K562 (cell line): ENCODE measurements around the gene ASCC3. TPM values are rescaled to one million over a fixed set of nuclear protein-coding genes. Genes with fewer than 3 reads are reported as not detected.

ENCODE experiments used
- CBFB ChIP-seq: sonication (generic); formaldehyde crosslinking; IDR thresholded peaks from 2 replicates; pipeline ENCODE4 v1.4.0; 2020; ENCODE audit warnings: mild to moderate bottlenecking, missing genetic modification reagents
- CCNT2 ChIP-seq: IDR thresholded peaks from 2 replicates; pipeline ENCODE4 v1.6.1; 2011; ENCODE audit warnings: borderline replicate concordance, low read depth, mild to moderate bottlenecking, moderate library complexity, mixed read lengths, low read length; ENCODE audit not compliant: insufficient read length; ENCODE audit errors: extremely low read depth
- EGR1 ChIP-seq: fragments of 450-650 bp; conservative IDR thresholded peaks from 2 replicates; pipeline ENCODE4 v1.6.1; 2017; ENCODE audit warnings: mild to moderate bottlenecking
- MCM5 ChIP-seq: fragments of 450-650 bp; IDR thresholded peaks from 2 replicates; pipeline ENCODE4 v1.6.1; 2016; ENCODE audit warnings: low read depth
- TEAD1 ChIP-seq, 2 experiments: fragments of 450-650 bp in 1 of 2; sonication (generic) in 1 of 2; formaldehyde crosslinking; IDR thresholded peaks; 2 replicates each; pipeline versions ENCODE4 v1.4.0 to v1.8.0; 2020 to 2022; ENCODE audit warnings: mild to moderate bottlenecking in 2 of 2, missing genetic modification reagents in 1 of 2
- ZNF324 ChIP-seq: fragments of 250-450 bp; sonication (Bioruptor Pico); IDR thresholded peaks from 2 replicates; pipeline ENCODE4 v1.4.0; 2020; ENCODE audit warnings: mild to moderate bottlenecking
- polyA plus RNA-seq, 8 experiments: library from polyadenylated mRNA; depleted of rRNA in 4 of 8; stranded (reverse) in 5 of 8; unstranded in 3 of 8; fragments of >200 nt; fragmentation: Nextera tagmentation in 2 of 8; fragmentation: Illumina TruSeq in 1 of 8; extraction: Ambion mirVana in 2 of 8; extraction: Trizol in 1 of 8; gene quantifications; 2 replicates each; pipeline versions ENCODE4 v1.2.1 to v1.2.3, GENCODE V29; 2011 to 2014; ENCODE audit warnings: inconsistent platforms in 1 of 8, missing spikeins in 1 of 8
- total RNA-seq, 7 experiments: library from RNA; depleted of rRNA in 6 of 7; stranded (reverse); fragments of >200 nt in 6 of 7; fragmentation: Illumina TruSeq in 2 of 7; extraction: Trizol in 2 of 7; gene quantifications; 2 replicates each; pipeline versions ENCODE4 v1.2.1 to v1.2.3, GENCODE V29; 2011 to 2021; ENCODE audit warnings: low replicate concordance in 1 of 7
- TF ChIP-seq, protein P1 (sequence below), 2 experiments: fragments of 450-650 bp in 1 of 2; IDR thresholded peaks; 2 replicates each; pipeline ENCODE4 v1.6.1; 2011 to 2017; ENCODE audit warnings: low read depth in 2 of 2, antibody characterized with exemption in 1 of 2, borderline replicate concordance in 1 of 2, low read length in 1 of 2, mild to moderate bottlenecking in 1 of 2, mixed read lengths in 1 of 2; ENCODE audit not compliant: control insufficient read depth in 1 of 2
- TF ChIP-seq, protein P2 (sequence below): fragments of 250-450 bp; sonication (Bioruptor Pico); IDR thresholded peaks from 2 replicates; pipeline ENCODE4 v1.5.0; 2021

Gene ASCC3
- total and polyA plus RNA-seq, 9 of the 15 experiments (the other 6 are each of a cell fraction or from before 2014, with no cell fraction given): 16.1 to 56.1 (median 33.9) TPM

GRCh38 chr6:100469101-100469859 lies 411.8 kb downstream of the ASCC3 start (continued):
- TF ChIP-seq ZNF324 (CRISPR knock-in tag) (no peak), EGR1 (no peak), CBFB (no peak), MCM5 (no peak), TEAD1 (CRISPR knock-in tag; IDR thresholded peaks at IDR 0.05) (no peak), CCNT2 (no peak)
- TF ChIP-seq, protein P1, sequence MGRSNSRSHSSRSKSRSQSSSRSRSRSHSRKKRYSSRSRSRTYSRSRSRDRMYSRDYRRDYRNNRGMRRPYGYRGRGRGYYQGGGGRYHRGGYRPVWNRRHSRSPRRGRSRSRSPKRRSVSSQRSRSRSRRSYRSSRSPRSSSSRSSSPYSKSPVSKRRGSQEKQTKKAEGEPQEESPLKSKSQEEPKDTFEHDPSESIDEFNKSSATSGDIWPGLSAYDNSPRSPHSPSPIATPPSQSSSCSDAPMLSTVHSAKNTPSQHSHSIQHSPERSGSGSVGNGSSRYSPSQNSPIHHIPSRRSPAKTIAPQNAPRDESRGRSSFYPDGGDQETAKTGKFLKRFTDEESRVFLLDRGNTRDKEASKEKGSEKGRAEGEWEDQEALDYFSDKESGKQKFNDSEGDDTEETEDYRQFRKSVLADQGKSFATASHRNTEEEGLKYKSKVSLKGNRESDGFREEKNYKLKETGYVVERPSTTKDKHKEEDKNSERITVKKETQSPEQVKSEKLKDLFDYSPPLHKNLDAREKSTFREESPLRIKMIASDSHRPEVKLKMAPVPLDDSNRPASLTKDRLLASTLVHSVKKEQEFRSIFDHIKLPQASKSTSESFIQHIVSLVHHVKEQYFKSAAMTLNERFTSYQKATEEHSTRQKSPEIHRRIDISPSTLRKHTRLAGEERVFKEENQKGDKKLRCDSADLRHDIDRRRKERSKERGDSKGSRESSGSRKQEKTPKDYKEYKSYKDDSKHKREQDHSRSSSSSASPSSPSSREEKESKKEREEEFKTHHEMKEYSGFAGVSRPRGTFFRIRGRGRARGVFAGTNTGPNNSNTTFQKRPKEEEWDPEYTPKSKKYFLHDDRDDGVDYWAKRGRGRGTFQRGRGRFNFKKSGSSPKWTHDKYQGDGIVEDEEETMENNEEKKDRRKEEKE (IDR thresholded peaks at IDR 0.05; ENCODE audit: borderline replicate concordance in 1 of 2, control insufficient read depth in 1 of 2, low read depth in 2 of 2, low read length in 1 of 2): no peak
- TF ChIP-seq, protein P2, sequence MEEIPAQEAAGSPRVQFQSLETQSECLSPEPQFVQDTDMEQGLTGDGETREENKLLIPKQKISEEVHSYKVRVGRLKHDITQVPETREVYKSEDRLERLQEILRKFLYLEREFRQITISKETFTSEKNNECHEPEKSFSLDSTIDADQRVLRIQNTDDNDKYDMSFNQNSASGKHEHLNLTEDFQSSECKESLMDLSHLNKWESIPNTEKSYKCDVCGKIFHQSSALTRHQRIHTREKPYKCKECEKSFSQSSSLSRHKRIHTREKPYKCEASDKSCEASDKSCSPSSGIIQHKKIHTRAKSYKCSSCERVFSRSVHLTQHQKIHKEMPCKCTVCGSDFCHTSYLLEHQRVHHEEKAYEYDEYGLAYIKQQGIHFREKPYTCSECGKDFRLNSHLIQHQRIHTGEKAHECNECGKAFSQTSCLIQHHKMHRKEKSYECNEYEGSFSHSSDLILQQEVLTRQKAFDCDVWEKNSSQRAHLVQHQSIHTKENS (CRISPR knock-in tag): no peak
